Uterus (tissue), 2 donors: Measurements from ENCODE around the gene ACAD11.

Experiments
- CTCF ChIP-seq, 4 experiments: fragments of 200-600 bp in 2 of 4; fragments of 450-650 bp in 2 of 4; sonication (generic) in 2 of 4; IDR thresholded peaks; one replicate each; pipeline ENCODE4 v1.5.1; 2016 to 2019; ENCODE audit warnings: antibody characterized with exemption in 4 of 4, mild to moderate bottlenecking in 2 of 4, moderate library complexity in 1 of 4
- POLR2A ChIP-seq, 2 donors: fragments of 450-650 bp; IDR thresholded peaks; one replicate each; pipeline ENCODE4 v1.6.1; 2016; ENCODE audit warnings: antibody characterized with exemption in 2 of 2, mild to moderate bottlenecking in 1 of 2, moderate library complexity in 1 of 2

GRCh38 chr3:132703733-132704132 is 44.1 kb upstream of the ACAD11 start:
- TF ChIP-seq CTCF (IDR thresholded peaks at IDR 0.05) (no peak), POLR2A (IDR thresholded peaks at IDR 0.05) (no peak)
